Stomach (tissue), 4 donors: ENCODE data around the gene PLPPR5.

ENCODE experiments used
- POLR2A ChIP-seq, 4 donors: fragments of 450-650 bp; IDR thresholded peaks; one replicate each; pipeline ENCODE4 v1.6.1; 2016; ENCODE audit warnings: antibody characterized with exemption in 4 of 4, control low read depth in 2 of 4, mild to moderate bottlenecking in 1 of 4, moderate library complexity in 1 of 4
- TF ChIP-seq, protein P1 (sequence below), 7 experiments: fragments of 450-650 bp in 4 of 7; fragments of 200-600 bp in 3 of 7; sonication (generic) in 3 of 7; IDR thresholded peaks; one replicate each; pipeline ENCODE4 v1.5.1; 2016 to 2019; ENCODE audit warnings: antibody characterized with exemption in 7 of 7, control low read depth in 2 of 7, mild to moderate bottlenecking in 1 of 7

DNA sequence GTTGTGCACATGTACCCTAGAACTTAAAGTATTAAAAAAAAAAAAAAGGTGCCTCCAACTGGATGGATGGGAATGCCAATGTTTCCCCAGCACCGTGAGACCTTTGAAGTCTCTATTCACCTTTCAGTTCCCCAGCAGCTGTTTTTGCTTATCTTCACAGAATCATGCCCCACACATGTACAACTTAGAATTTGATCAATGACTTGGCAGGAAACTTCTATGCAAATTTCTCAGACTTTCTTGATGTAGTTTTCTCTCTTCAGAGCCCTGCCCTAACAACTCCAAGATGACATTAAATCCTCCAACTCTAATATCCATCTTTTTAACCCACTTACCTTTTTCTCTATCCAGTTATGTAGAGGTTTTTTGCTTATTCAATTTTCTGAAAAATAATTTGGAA is 144.3 kb downstream of the PLPPR5 start:
- TF ChIP-seq, protein P1, sequence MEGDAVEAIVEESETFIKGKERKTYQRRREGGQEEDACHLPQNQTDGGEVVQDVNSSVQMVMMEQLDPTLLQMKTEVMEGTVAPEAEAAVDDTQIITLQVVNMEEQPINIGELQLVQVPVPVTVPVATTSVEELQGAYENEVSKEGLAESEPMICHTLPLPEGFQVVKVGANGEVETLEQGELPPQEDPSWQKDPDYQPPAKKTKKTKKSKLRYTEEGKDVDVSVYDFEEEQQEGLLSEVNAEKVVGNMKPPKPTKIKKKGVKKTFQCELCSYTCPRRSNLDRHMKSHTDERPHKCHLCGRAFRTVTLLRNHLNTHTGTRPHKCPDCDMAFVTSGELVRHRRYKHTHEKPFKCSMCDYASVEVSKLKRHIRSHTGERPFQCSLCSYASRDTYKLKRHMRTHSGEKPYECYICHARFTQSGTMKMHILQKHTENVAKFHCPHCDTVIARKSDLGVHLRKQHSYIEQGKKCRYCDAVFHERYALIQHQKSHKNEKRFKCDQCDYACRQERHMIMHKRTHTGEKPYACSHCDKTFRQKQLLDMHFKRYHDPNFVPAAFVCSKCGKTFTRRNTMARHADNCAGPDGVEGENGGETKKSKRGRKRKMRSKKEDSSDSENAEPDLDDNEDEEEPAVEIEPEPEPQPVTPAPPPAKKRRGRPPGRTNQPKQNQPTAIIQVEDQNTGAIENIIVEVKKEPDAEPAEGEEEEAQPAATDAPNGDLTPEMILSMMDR (IDR thresholded peaks at IDR 0.05): no peak
- no peak for TF ChIP-seq POLR2A (IDR thresholded peaks at IDR 0.05)
